SH-SY5Y (cell line): ENCODE data around the gene DISC1.

Experiments
- GATA2 ChIP-seq: IDR thresholded peaks from 2 replicates; pipeline ENCODE4 v1.6.1; 2011; ENCODE audit warnings: mild to moderate bottlenecking, low read depth, low read length
- GATA3 ChIP-seq: IDR thresholded peaks from 2 replicates; pipeline ENCODE4 v1.6.1; 2011; ENCODE audit warnings: low read depth, mild to moderate bottlenecking, low read length, moderate library complexity

GRCh38 chr1:231677442-231677841, 50.9 kb downstream of the DISC1 start:
- no peak for TF ChIP-seq GATA3
- TF ChIP-seq GATA2: no peak
